ENCODE data around the gene USP34.
"Not testable (repeated sequence)": the region's sequence is repeated elsewhere in the genome, so short reads cannot be mapped to it uniquely, and the experiment has no call there.

Gene USP34

GRCh38 chr2:61426267-61426897 is 44.5 kb downstream of the USP34 start:
- no peak for DNase-seq

GRCh38 chr2:61425605-61426155 is 45.2 kb downstream of the USP34 start:
- no peak for DNase-seq

DNA sequence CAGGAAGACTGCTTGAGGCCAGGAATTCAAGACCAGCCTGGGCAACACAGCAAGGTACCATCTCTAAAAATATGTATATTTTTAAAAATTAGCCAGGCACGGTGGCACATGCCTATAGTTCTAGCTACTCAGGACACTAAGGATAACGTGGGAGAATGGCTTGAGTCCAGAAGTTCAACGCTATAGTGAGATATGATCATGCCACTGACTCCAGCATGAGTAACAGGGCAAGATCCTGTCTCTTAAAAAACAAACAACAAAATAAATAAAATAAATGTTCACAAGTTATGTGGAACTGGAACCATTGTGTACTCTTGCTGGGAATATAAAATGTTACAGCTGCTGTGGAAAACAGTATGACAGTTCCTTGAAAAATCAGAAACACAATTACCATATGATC is 47.2 kb downstream of the USP34 start:
- DNase-seq, result no peak

- DNase-seq, result no peak
Observed at GRCh38 chr2:61421611-61422010, 49.3 kb downstream of the USP34 start.

DNA sequence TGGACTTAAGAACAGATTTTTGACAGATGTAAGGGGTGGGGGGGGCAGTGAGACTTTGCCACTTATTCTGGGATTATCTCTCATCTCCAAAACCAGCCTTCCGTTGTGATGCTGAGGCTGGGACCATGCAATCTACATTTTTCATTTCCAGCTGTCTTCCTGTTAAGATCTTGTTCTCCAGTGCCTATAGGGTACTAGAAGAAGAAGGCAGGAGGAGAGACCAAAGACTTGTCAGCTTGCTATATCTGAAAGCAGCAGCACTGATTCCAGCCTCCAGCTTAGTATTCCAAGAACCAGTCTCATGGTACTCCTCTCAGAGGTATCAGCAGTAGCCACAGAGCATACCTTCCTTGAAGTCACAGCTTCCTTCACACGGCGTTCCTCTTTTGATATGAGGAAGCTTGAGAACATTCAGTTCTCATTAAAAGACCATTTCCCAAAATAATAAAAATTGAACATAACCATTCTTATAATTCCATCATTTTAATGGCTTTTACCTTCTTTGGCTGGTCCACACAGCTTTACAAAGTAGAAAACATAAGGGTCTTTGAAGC is 49.8 kb downstream of the USP34 start:
- DNase-seq, result peak; percentile 27

- DNase-seq, result no peak
Observed at GRCh38 chr2:61419570-61419969, 51.3 kb downstream of the USP34 start.

DNA sequence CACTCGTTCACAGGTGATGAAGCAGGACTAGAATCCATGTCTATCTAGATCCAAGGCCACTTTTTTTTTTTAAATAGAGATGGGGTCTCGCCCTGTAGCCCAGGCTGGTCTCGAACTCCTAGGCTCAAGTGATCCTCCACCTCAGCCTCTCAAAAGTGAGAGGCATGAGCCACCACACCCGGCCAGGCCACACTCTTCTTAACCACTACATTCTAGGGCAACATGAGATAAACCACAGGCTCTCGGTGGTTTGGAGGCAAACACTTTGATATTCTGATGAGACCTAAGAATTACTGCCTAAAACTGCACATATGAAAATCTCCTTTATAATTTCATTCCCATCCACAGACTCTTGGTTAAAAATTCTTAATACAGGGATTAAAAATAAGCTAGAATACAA is 51.8 kb downstream of the USP34 start:
- DNase-seq, result no peak

GRCh38 chr2:61416871-61417645 is 53.8 kb downstream of the USP34 start:
- DNase-seq, result no peak

GRCh38 chr2:61415265-61415664 is 55.6 kb downstream of the USP34 start:
- no peak for DNase-seq

DNA sequence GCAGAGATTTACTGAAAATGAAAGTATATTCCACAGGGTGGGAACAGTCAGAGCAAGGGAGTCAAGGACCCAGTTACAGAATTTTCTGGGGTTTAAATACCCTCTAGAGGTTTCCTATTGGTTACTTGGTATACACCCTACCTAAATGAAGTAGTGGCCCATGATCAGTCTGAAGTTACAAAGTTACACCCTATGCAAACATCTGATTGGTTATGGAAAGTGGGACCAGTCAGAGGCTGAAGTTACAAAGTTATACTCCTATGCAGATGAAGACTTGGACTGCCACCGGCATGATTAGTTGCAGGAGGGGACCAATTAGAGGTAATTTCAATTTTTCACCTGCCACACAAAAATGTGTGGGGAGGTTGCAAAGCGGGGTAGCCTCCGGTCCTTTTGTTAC is 56.2 kb downstream of the USP34 start:
- no peak for DNase-seq

- no peak for DNase-seq
Observed at GRCh38 chr2:61411109-61411508, 59.8 kb downstream of the USP34 start.

GRCh38 chr2:61410185-61410584 is 60.7 kb downstream of the USP34 start:
- no peak for DNase-seq

- no peak for DNase-seq
Observed at GRCh38 chr2:61405813-61406212, 65.1 kb downstream of the USP34 start.

- no peak for DNase-seq
Observed at GRCh38 chr2:61404438-61404837, 66.4 kb downstream of the USP34 start.

- DNase-seq, result no peak
Observed at GRCh38 chr2:61398413-61398812, 72.5 kb downstream of the USP34 start.

DNA sequence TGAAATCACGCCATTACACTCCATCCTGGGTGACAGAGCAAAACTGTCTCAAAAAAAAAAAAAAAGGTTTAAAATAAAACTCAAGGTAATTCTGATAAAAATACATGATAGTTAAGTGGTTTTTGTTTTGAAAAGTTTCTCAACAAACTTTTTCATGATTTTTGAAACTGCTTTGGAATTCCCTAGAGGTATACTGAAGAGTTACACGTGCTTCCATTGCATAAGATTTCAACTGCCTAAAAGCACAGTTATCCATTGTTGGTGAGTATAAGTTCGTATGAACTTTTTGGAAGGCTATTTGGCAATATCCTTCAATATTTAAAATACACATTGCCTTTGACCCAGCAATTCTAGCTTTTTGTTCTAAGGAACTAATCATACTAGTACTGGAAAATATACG is 74.9 kb downstream of the USP34 start:
- no peak for DNase-seq

GRCh38 chr2:61387588-61387987 is 83.3 kb downstream of the USP34 start:
- not testable (repeated sequence) for DNase-seq

GRCh38 chr2:61380882-61381197 is 90.0 kb downstream of the USP34 start:
- not testable (repeated sequence) for DNase-seq

- DNase-seq, result no peak
Observed at GRCh38 chr2:61380056-61380881, 90.6 kb downstream of the USP34 start.

GRCh38 chr2:61379521-61379920 is 91.4 kb downstream of the USP34 start:
- DNase-seq, result no peak

GRCh38 chr2:61378281-61378680 is 92.6 kb downstream of the USP34 start:
- DNase-seq, result no peak

- no peak for DNase-seq
Observed at GRCh38 chr2:61377046-61377445, 93.8 kb downstream of the USP34 start.

GRCh38 chr2:61376211-61376610 is 94.7 kb downstream of the USP34 start:
- DNase-seq, result no peak
